SK-N-SH (cell line): ENCODE measurements around the gene SLC22A23. TPM values are rescaled to one million over a fixed set of nuclear protein-coding genes. Genes with fewer than 3 reads are reported as not detected.

ENCODE experiments used
- CTCF ChIA-PET: fragments of 300-600, 350-600 bp; formaldehyde crosslinking; extraction: SDS; loops from one replicate; lab custom pipeline; 2021; lab: Yijun Ruan, JAX
- POLR2A ChIA-PET: fragments of 350-600 bp; sonication (Branson Sonifier 250); formaldehyde crosslinking; extraction: SDS; loops from one replicate; lab custom pipeline; 2020; ENCODE audit warnings: antibody characterized with exemption, inconsistent platforms; lab: Yijun Ruan, JAX
- DNase-seq: peaks from one replicate; pipeline ENCODE4 v3.0.0; 2012
- H2AFZ ChIP-seq: fragments of 200-600 bp; sonication (generic); 2 replicates; pipeline ENCODE4 v1.8.1; 2016; ENCODE audit warnings: antibody characterized with exemption, mild to moderate bottlenecking, low read depth
- H3F3A ChIP-seq: fragments of 200-600 bp; sonication (generic); replicated peaks from 2 replicates; pipeline ENCODE3; 2016; ENCODE audit warnings: antibody characterized with exemption, mild to moderate bottlenecking; ENCODE audit not compliant: insufficient read depth
- H3K27ac ChIP-seq, 2 experiments: fragments of 200-500 bp in 1 of 2; fragments of 200-600 bp in 1 of 2; sonication (Bioruptor generic) in 1 of 2; sonication (generic), shearing (Covaris generic) in 1 of 2; 2 replicates each; pipeline versions ENCODE4 v1.5.1 to v1.6.1; 2014 to 2016; ENCODE audit warnings: low read depth in 2 of 2, inconsistent platforms in 1 of 2, low read length in 1 of 2, mild to moderate bottlenecking in 1 of 2, mixed read lengths in 1 of 2
- H3K27me3 ChIP-seq: fragments of 200-600 bp; sonication (generic), shearing (Covaris generic); 2 replicates; pipeline ENCODE4 v1.6.1; 2016; ENCODE audit warnings: mixed run types; ENCODE audit not compliant: insufficient read depth
- H3K36me3 ChIP-seq, 2 experiments: fragments of 200-500 bp in 1 of 2; fragments of 200-600 bp in 1 of 2; sonication (Bioruptor generic) in 1 of 2; sonication (generic) in 1 of 2; replicated peaks in 1 of 2; 2 replicates each; pipeline versions ENCODE3 to v1.5.1; 2014 to 2016; ENCODE audit warnings: low read length in 1 of 2, mild to moderate bottlenecking in 1 of 2; ENCODE audit not compliant: insufficient read depth in 2 of 2, control insufficient read depth in 1 of 2
- H3K4me1 ChIP-seq, 2 experiments: fragments of 200-500 bp in 1 of 2; fragments of 200-600 bp in 1 of 2; sonication (Bioruptor generic) in 1 of 2; sonication (generic), shearing (Covaris generic) in 1 of 2; 2 replicates each; pipeline versions ENCODE4 v1.5.1 to v1.6.1; 2014 to 2016; ENCODE audit warnings: low read depth in 1 of 2, low read length in 1 of 2, mixed run types in 1 of 2; ENCODE audit not compliant: insufficient read depth in 2 of 2, control insufficient read depth in 1 of 2
- H3K4me2 ChIP-seq: fragments of 200-600 bp; sonication (generic), shearing (Covaris generic); 2 replicates; pipeline ENCODE4 v1.6.1; 2017; ENCODE audit warnings: mixed run types
- H3K4me3 ChIP-seq, 2 experiments: fragments of 200-500 bp in 1 of 2; fragments of 200-600 bp in 1 of 2; sonication (Bioruptor generic) in 1 of 2; sonication (generic), shearing (Covaris generic) in 1 of 2; 2 replicates each; pipeline versions ENCODE4 v1.5.1 to v1.8.1; 2014 to 2016; ENCODE audit warnings: low read depth in 2 of 2, inconsistent platforms in 1 of 2, low read length in 1 of 2, mild to moderate bottlenecking in 1 of 2, mixed read lengths in 1 of 2, moderate library complexity in 1 of 2
- H3K79me2 ChIP-seq: fragments of 200-600 bp; sonication (generic); 2 replicates; pipeline ENCODE4 v1.8.1; 2017; ENCODE audit warnings: mild to moderate bottlenecking; ENCODE audit not compliant: insufficient read depth
- H3K9ac ChIP-seq: fragments of 200-600 bp; sonication (generic); 2 replicates; pipeline ENCODE4 v1.6.1; 2017; ENCODE audit warnings: mixed run types
- H3K9me2 ChIP-seq: fragments of 200-600 bp; sonication (generic); 2 replicates; pipeline ENCODE4 v1.6.1; 2017; ENCODE audit warnings: mixed run types
- H3K9me3 ChIP-seq: fragments of 200-600 bp; sonication (generic); 2 replicates; pipeline ENCODE4 v1.6.1; 2017; ENCODE audit warnings: mixed run types, mild to moderate bottlenecking, moderate library complexity
- H4K20me1 ChIP-seq: fragments of 200-600 bp; sonication (generic); 2 replicates; pipeline ENCODE4 v1.6.1; 2017; ENCODE audit warnings: mild to moderate bottlenecking, mixed run types; ENCODE audit not compliant: insufficient read depth
- CTCF ChIP-seq: fragments of 200-600 bp; sonication (generic); IDR thresholded peaks from 2 replicates; pipeline ENCODE4 v1.6.1; 2017; ENCODE audit warnings: antibody characterized with exemption, mild to moderate bottlenecking, moderate library complexity
- ELF1 ChIP-seq: IDR thresholded peaks from 2 replicates; pipeline ENCODE4 v1.4.0; 2012
- EP300 ChIP-seq, 2 experiments: IDR thresholded peaks; 2 replicates each; pipeline versions ENCODE4 v1.4.0 to v1.6.1; 2012; ENCODE audit warnings: borderline replicate concordance in 1 of 2, low read depth in 1 of 2, low read length in 1 of 2
- FOXM1 ChIP-seq: IDR thresholded peaks from 2 replicates; pipeline ENCODE4 v1.4.0; 2012; ENCODE audit warnings: low read depth, mild to moderate bottlenecking
- GABPA ChIP-seq: IDR thresholded peaks from 2 replicates; pipeline ENCODE4 v1.4.0; 2012; ENCODE audit warnings: low read depth, mild to moderate bottlenecking
- GATA2 ChIP-seq: sonication (generic); formaldehyde crosslinking; IDR thresholded peaks from 2 replicates; pipeline ENCODE4 v1.5.0; 2020; ENCODE audit warnings: mild to moderate bottlenecking, missing genetic modification reagents
- MXI1 ChIP-seq: IDR thresholded peaks from 2 replicates; pipeline ENCODE4 v1.6.1; 2012; ENCODE audit warnings: mild to moderate bottlenecking, low read depth, low read length, improper control_type of control experiment
- RCOR1 ChIP-seq: fragments of 150-350 bp; IDR thresholded peaks from 2 replicates; pipeline ENCODE4 v1.6.1; 2017; ENCODE audit warnings: antibody characterized with exemption, low read length
- TCF12 ChIP-seq: IDR thresholded peaks from 2 replicates; pipeline ENCODE4 v1.4.0; 2012
- USF2 ChIP-seq: fragments of 150-350 bp; IDR thresholded peaks from 2 replicates; pipeline ENCODE4 v1.6.1; 2017; ENCODE audit warnings: antibody characterized with exemption, low read length, low read depth, borderline replicate concordance
- WGBS: methylation state at CpG from one replicate; pipeline ENCODE4 v1.1.6; 2017; ENCODE audit warnings: low lambda C conversion rate; 5-methylcytosine and 5-hydroxymethylcytosine counted together
- polyA plus RNA-seq, 3 experiments: library from polyadenylated mRNA; depleted of rRNA; stranded (reverse); fragments of >200 nt; gene quantifications; 2 replicates each; pipeline ENCODE4 v1.2.3, GENCODE V29; 2012

Gene SLC22A23
- polyA plus RNA-seq, 1 of the 3 experiments (the other 2 are of a cell fraction), result not detected

GRCh38 chr6:3453413-3454272, 3.2 kb downstream of the SLC22A23 start:
- Histone ChIP-seq H3K4me3 (no peak overlapping the region), H3K9me2 (no peaks in the 10 kb centered on the region), H3K9ac (no peak overlapping the region), H3K4me1 (no peaks in the 10 kb centered on the region; a peak in 1 of 4 replicates), H3K4me2 (no peak overlapping the region), H3K27ac (no peak overlapping the region), H3F3A (peaks cover 3% of the 10 kb centered on the region), H4K20me1 (no peaks in the 10 kb centered on the region), H3K27me3 (peaks cover 69% of the 10 kb centered on the region), H2AFZ (no peak overlapping the region), H3K36me3 (no peaks in the 10 kb centered on the region), H3K79me2 (no peaks in the 10 kb centered on the region), H3K9me3 (no peaks in the 10 kb centered on the region)
- POLR2A ChIA-PET, result no interaction called here
- TF ChIP-seq MXI1 (no peak), GABPA (no peak), ELF1 (no peak), USF2 (no peak), RCOR1 (no peak), GATA2 (CRISPR knock-in tag) (no peak), TCF12 (no peak), EP300 (IDR thresholded peaks at IDR 0.05; ENCODE audit: borderline replicate concordance in 1 of 2, low read depth in 1 of 2, low read length in 1 of 2) (no peak), CTCF (no peak)
- no peak for DNase-seq
- 29% methylated on average over 5 of the region's 5 CpGs for WGBS
- CTCF ChIA-PET, result interaction anchor here (1.5 to 2.6 kb wide), 3 partner anchors 11 to 174 kb away, joined by 4 to 9 read pairs (median 5); no protein-coding TSS in a partner anchor

GRCh38 chr6:3451498-3451897, 5.4 kb downstream of the SLC22A23 start:
- H3K9me3 ChIP-seq, result no peaks in the 10 kb centered on the region
- H3K27ac ChIP-seq, result no peak overlapping the region
- TF ChIP-seq FOXM1, result no peak
- POLR2A ChIA-PET, result no interaction called here
- no peaks in the 10 kb centered on the region; a peak in 1 of 4 replicates for H3K4me1 ChIP-seq
- H3K9ac ChIP-seq, result no peak overlapping the region
- no peak overlapping the region for H2AFZ ChIP-seq
- DNase-seq, result no peak
- H3K4me2 ChIP-seq, result no peak overlapping the region
- no peaks in the 10 kb centered on the region for H3K36me3 ChIP-seq
- H3K9me2 ChIP-seq, result no peaks in the 10 kb centered on the region
- peaks cover 54% of the 10 kb centered on the region for H3K27me3 ChIP-seq
- no peaks in the 10 kb centered on the region for H4K20me1 ChIP-seq
- no peak overlapping the region for H3K4me3 ChIP-seq
- 37% methylated on average over 6 of the region's 6 CpGs for WGBS
- no peaks in the 10 kb centered on the region for H3F3A ChIP-seq
- no peaks in the 10 kb centered on the region for H3K79me2 ChIP-seq
- CTCF ChIA-PET, result no interaction called here
